ENCODE measurements around the gene SPATA1. TPM values are rescaled to one million over a fixed set of nuclear protein-coding genes. Genes with fewer than 3 reads are reported as not detected.

The SPATA1 gene
- total RNA-seq, 4 donors from 2014 or later, result 0.51 to 1.8 (median 1.1) TPM; not detected in 1

DNA sequence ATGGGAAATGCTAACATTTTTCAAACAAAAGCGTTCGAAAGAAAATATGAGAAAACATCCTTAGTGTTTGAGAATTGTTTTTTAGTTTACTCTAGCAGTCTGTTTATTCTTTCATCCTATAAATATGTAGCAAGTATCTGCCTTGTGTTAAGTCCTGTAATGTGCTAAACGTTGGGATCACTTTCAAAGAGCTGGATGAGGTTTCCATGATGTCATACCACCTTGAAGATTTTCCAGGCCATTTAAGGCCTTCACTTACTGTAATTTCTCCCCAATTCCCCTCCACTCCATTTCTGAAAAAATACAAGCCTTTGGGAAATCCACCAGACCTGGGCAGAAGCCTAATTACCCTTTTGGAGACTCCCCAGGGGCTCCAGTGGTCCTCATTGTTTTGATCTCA, 92.2 kb downstream of the SPATA1 start:
- TF ChIP-seq, protein P1, sequence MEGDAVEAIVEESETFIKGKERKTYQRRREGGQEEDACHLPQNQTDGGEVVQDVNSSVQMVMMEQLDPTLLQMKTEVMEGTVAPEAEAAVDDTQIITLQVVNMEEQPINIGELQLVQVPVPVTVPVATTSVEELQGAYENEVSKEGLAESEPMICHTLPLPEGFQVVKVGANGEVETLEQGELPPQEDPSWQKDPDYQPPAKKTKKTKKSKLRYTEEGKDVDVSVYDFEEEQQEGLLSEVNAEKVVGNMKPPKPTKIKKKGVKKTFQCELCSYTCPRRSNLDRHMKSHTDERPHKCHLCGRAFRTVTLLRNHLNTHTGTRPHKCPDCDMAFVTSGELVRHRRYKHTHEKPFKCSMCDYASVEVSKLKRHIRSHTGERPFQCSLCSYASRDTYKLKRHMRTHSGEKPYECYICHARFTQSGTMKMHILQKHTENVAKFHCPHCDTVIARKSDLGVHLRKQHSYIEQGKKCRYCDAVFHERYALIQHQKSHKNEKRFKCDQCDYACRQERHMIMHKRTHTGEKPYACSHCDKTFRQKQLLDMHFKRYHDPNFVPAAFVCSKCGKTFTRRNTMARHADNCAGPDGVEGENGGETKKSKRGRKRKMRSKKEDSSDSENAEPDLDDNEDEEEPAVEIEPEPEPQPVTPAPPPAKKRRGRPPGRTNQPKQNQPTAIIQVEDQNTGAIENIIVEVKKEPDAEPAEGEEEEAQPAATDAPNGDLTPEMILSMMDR (IDR thresholded peaks at IDR 0.05; ENCODE audit: low read depth), result no peak

DNA sequence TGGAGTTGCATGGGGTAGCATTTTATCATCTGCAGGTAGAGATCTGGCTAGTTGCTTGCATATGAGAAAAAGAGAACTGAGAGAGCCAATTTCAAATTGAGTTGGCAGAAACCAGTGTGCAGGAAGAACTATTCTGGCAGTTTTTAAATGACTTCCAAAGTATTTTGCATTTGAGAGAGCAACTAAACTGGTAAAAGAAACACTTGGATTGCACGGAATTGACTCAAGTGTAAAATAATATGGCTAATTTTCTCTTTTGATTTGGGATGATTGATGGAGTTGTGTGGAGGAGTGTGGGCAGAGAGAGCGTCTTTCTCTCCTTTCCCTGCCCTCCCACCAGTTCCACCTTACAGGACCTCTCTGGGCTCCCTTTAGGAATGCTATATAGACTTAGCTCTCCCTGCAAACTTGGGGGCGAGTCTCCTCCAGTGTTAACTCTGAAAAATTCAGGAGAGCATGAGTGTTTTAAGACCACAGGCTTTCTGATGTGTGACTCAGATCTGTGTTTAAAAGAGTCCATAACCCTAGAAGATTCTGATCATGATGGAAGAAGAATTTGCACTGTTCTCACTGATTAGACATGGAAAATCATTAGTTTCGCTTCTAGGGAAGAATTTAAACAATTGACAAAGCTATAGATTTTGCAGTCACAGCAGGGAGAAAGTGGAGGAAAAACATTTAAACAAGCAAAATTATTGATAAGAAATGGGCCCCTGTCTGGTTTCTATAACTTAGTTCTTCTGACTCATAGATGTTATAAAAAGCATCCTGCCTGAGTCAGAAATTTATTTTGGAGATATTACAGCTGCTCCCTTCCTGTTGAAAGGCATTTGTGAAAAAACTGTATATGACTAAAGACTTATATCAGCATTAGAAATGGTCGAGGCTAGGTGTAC, 92.9 kb downstream of the SPATA1 start:
- TF ChIP-seq, protein P1 (IDR thresholded peaks at IDR 0.05; ENCODE audit: low read depth), result no peak

DNA sequence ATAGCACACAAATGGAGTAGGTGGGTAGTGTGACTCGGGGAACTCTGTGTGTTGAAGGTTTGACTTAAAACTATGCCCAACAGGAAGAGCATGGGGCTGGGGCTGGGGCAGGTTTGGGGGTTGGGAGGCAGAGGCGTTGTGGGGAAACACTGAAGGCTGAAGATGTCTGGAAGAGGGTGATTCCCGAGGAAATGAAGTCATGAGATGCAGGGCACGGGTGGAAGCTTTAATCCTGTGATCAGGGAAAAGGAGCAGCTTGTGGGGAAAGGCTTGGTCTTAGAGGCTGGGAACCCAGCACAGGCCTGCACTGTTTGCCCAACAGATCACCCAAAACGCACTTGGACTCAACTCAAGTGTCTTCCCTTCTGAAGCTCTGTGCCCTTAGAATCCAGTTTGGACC, 94.6 kb downstream of the SPATA1 start:
- TF ChIP-seq, protein P1 (IDR thresholded peaks at IDR 0.05; ENCODE audit: low read depth), result no peak

DNA sequence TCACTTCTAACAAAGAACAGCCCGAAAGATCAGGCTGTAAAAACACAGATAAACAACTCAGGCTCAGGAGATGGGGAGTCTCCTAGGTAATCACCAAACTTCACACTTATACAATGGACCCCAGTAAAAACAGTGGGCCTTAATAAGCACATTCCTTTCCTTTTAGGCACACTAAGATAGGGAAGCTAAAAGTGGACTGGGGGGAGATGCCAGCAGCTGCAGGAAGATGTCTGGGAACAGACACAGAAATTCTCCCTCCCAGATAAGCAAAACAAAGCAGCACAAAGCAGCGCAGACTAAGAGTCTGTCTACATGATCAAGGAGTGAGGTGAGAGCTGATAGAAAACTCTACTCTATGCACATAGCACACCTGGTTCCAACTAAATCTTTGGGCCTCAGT, 97.0 kb downstream of the SPATA1 start:
- TF ChIP-seq, protein P1 (IDR thresholded peaks at IDR 0.05; ENCODE audit: low read depth), result no peak

DNA sequence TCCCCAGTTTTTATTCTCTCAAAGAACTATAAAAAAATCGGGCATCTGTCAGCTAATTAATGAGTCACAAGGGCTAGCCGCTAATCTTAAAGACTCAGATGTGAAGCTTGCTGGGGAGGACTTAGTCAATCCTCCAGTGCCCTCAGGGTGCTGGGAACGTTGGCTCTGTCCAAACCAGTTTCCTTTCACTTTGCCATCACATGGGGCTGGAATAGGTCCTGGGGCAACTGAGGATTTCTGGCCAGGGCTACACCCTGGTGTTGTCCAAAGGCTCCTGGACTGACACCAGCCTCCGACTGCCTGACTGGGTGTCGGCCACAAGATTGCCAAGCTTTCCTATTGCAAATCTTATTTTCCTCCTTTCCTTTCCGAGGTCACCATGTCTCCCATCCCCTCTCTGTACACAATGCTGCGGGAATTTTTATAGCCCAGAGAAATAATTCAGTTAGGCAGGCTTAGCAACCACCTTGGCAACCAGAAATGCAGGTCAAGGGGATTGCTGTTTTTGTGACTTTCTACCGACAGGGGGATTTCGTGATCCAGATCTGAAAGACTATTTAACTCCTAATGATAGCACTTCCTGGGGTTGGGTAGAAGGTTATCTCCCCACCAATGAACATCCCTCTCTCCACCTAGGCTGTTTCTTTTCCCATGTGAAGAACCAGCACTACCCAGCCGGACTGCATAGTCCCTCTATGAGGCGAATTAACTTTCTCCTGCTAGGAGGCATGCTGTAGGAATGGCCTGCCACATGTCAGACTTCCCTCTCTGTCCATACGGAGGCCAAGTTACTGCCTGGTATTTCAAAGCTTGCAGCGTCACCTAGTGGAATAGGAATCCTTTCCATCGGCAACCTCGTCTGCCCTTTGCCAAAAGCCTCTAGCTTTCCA, 98.0 kb downstream of the SPATA1 start:
- TF ChIP-seq, protein P1 (IDR thresholded peaks at IDR 0.05; ENCODE audit: low read depth), result no peak

DNA sequence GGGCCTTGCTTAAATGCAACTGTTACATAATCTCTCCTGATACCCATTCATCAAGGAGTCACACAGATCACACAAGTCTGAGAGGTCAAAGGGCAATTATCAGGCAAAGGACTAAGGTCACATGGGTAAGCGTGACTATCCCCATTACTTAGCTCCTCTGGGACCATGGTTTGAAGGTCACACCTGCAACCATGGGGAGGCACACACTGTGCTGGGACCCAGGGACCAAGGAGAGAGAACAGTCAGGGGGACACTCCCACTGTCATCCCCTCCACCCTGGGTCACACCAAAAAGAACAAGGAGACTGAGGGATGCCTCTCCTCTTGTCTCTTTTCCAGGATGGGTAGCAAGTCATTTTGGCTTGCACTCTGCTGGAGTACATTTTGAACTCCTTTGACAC, 99.0 kb downstream of the SPATA1 start:
- TF ChIP-seq, protein P1 (IDR thresholded peaks at IDR 0.05; ENCODE audit: low read depth), result no peak

DNA sequence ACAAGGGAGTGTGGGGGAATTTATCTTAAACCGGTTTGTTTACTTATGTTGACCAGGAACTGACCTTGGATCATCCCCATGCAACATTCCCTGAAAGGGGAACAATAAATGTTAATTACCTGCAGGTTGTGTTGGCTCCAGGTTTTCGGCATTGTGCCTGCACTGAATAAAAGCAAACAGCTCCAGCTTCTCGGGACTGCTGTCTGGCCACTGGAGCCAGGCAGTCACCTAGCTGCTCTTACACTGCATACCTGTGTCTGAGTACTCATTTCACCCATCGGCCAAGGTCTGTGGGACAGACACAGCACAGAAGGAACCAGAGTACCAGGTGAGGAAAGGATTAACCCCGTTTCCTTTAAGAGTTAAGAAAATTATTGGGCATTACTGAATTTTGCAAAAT, 100.8 kb downstream of the SPATA1 start:
- TF ChIP-seq, protein P1 (IDR thresholded peaks at IDR 0.05; ENCODE audit: low read depth), result no peak

All from subcutaneous adipose tissue (tissue), 4 donors.